ENCODE data around the gene CHML.
"Not testable (repeated sequence)": the region's sequence is repeated elsewhere in the genome, so short reads cannot be mapped to it uniquely, and the experiment has no call there.

CHML gene

GRCh38 chr1:241640149-241640866, at the start of gene CHML, which contains the start of gene OPN3:
CHML (minus strand) TSS chr1:241640369; CDS start chr1:241635766, 4,603 bp downstream.
OPN3 (minus strand) TSS chr1:241640369; CDS start chr1:241640254, 115 bp downstream.
- peak; percentile 96 for DNase-seq (ENCODE audit: low read depth, low spot score)

GRCh38 chr1:241688940-241689368, 48.8 kb upstream of the CHML start:
- DNase-seq (ENCODE audit: low read depth, low spot score): peak; percentile 10

GRCh38 chr1:241684108-241684507, 43.9 kb upstream of the CHML start:
- DNase-seq (ENCODE audit: low read depth, low spot score): no peak

GRCh38 chr1:241682921-241683320, 42.8 kb upstream of the CHML start:
- no peak for DNase-seq (ENCODE audit: low read depth, low spot score)

- not testable (repeated sequence) for DNase-seq (ENCODE audit: low read depth, low spot score)
Measured at GRCh38 chr1:241681861-241682448, 41.8 kb upstream of the CHML start.

GRCh38 chr1:241679961-241680360, 39.8 kb upstream of the CHML start:
- no peak for DNase-seq (ENCODE audit: low read depth, low spot score)

- no peak for DNase-seq (ENCODE audit: low read depth, low spot score)
Measured at GRCh38 chr1:241679404-241679803, 39.2 kb upstream of the CHML start.

GRCh38 chr1:241678536-241678935, 38.4 kb upstream of the CHML start:
- no peak for DNase-seq (ENCODE audit: low read depth, low spot score)

- DNase-seq (ENCODE audit: low read depth, low spot score): no peak
Measured at GRCh38 chr1:241677201-241677600, 37.0 kb upstream of the CHML start.

- no peak for DNase-seq (ENCODE audit: low read depth, low spot score)
Measured at GRCh38 chr1:241675983-241676382, 35.8 kb upstream of the CHML start.

GRCh38 chr1:241674805-241675384, 34.7 kb upstream of the CHML start:
- no peak for DNase-seq (ENCODE audit: low read depth, low spot score)

- DNase-seq (ENCODE audit: low read depth, low spot score): no peak
Measured at GRCh38 chr1:241672301-241672700, 32.1 kb upstream of the CHML start.

GRCh38 chr1:241666419-241666818, 26.2 kb upstream of the CHML start:
- DNase-seq (ENCODE audit: low read depth, low spot score): no peak

GRCh38 chr1:241660424-241660972, 20.3 kb upstream of the CHML start:
- DNase-seq (ENCODE audit: low read depth, low spot score): no peak

GRCh38 chr1:241659016-241659415, 18.8 kb upstream of the CHML start:
- not testable (repeated sequence) for DNase-seq (ENCODE audit: low read depth, low spot score)

GRCh38 chr1:241658081-241658793, 18.1 kb upstream of the CHML start:
- no peak for DNase-seq (ENCODE audit: low read depth, low spot score)

GRCh38 chr1:241654641-241655040, 14.5 kb upstream of the CHML start:
- no peak for DNase-seq (ENCODE audit: low read depth, low spot score)

- no peak for DNase-seq (ENCODE audit: low read depth, low spot score)
Measured at GRCh38 chr1:241654019-241654418, 13.8 kb upstream of the CHML start.

- no peak for DNase-seq (ENCODE audit: low read depth, low spot score)
Measured at GRCh38 chr1:241652012-241652411, 11.8 kb upstream of the CHML start, which contains the start of gene WDR64. WDR64 (plus strand) TSS chr1:241652281; CDS start chr1:241652485, 204 bp downstream.

- no peak for DNase-seq (ENCODE audit: low read depth, low spot score)
Measured at GRCh38 chr1:241648159-241648558, 8.0 kb upstream of the CHML start.

GRCh38 chr1:241647658-241648057, 7.5 kb upstream of the CHML start:
- no peak for DNase-seq (ENCODE audit: low read depth, low spot score)

- no peak for DNase-seq (ENCODE audit: low read depth, low spot score)
Measured at GRCh38 chr1:241646201-241646600, 6.0 kb upstream of the CHML start.

Data from astrocyte of the hippocampus (primary cell).